GM19035 (cell line): ENCODE results near the gene PUSL1.

Experiments
- ATAC-seq: cut with Tn5 transposase; IDR thresholded peaks from one replicate; pipeline ENCODE4 v1.9.1; 2021; ENCODE audit not compliant: unreplicated experiment

The PUSL1 gene

DNA sequence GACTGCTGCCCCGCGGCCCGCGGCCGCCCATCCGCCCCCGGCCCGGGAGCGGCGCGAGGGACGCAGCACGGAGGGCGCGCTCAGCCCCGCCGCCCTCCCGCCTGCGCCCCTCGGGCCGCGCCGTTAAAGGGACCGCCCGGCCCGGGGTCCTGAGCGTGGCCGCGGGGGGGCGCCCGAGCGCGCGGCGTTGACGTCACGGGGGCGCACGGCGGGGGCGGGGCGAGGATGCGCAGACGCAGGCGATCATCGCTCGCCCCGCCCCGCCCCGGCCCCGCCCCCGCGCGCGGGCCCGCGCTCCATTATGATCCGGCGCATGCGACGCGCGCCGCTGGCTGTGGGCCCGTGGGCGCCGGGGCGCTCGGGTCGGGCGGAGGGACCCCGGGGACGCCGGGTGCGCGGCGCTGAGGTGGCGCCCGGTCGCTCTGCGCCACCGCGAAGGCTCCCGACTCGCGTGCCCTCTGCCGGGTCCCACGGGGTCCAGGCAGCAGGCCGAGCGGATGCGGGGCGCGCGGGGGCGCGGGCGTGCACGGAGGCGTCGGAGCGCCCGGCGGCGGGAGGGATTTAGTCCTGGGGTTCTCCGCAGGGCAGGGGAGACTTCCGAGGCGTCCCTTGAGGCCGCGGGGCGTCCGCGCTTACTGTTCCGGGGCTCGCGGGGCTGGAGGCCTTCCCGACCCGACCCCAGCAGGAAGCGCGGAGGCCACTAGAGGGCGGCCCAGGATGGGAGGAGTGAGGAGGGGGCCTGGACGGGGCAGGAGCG is 41.0 kb downstream of the PUSL1 start, which contains the start of gene DVL1:
TSS of gene DVL1 (minus strand) at position 163 of the 757 bp plus-strand sequence. CDS start 353 bp downstream, outside the sequence.
- ATAC-seq: peak; percentile 66

DNA sequence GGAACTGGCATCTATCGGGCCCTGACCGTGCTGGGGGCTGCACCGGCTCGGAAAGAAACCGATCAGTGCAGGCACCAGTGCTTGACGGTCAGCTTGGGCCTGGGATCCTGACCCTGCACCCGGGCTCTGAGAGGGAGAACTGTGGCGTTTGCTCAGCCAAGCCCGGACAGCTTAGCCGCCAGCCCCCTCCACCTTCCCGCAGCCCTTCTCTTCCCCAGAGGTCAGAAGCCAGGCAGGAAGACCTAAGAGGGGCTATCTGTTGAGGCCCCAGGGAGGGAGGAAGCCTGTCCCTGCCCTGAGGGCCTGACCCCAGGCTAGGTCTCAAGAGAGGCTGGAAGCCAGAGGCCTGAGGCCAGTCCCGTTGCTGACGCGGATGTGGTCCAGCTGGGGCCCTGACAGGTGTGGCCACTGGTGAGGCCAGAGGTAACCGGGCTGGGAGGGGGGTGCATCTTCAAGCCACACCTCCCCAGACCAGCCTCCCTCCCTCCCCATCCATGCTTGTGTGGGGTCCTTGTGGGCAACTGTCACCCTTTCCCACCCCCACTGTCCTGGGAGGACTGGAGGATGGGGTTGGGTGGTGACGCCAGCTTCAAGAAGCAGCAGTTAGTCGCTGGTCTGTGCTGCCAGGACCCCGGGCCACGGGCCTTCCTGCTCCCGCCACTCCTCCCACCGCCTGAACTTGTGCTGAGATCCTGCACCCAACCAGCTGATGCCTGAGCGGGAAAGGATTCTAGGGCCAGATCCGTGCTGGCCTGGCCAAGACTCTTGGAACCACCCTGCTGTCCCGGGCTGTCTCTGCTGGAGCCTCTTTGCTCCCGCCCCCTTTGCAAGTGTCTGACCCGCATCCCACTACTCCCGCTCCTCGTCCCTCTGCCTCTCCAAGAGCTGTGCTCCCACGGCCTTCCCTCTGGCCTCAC is 43.4 kb downstream of the PUSL1 start:
- ATAC-seq: no peak

DNA sequence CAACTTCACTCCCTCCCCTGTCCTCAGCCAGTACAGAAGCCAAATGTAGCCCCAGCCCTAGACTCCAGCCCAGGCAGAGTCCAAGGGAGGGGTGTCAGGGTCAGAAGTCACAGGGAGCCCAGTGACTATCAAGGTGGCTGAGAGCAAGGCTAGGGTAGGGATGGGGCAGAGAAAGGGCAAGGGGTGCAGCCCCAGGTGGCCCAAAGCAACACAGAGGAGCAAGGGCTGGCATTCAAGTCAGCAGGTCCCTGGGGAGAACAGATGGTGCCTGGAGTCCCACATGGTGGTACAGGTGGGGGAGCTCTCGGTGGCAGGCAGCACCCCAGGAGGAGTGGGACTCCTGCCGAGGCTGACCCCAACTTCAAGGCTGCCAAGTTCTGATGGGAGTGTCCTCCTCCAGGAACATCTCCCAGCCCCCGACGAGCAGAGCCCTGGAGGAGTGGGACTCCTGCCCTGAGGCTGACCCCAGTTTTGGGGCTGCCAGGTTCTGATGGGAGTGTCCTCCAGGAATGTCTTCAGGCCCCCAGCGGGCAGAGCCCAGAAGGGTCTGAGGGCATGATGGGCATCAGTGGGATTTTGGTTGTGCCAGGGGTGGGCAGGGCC is 44.5 kb downstream of the PUSL1 start:
- ATAC-seq: no peak

DNA sequence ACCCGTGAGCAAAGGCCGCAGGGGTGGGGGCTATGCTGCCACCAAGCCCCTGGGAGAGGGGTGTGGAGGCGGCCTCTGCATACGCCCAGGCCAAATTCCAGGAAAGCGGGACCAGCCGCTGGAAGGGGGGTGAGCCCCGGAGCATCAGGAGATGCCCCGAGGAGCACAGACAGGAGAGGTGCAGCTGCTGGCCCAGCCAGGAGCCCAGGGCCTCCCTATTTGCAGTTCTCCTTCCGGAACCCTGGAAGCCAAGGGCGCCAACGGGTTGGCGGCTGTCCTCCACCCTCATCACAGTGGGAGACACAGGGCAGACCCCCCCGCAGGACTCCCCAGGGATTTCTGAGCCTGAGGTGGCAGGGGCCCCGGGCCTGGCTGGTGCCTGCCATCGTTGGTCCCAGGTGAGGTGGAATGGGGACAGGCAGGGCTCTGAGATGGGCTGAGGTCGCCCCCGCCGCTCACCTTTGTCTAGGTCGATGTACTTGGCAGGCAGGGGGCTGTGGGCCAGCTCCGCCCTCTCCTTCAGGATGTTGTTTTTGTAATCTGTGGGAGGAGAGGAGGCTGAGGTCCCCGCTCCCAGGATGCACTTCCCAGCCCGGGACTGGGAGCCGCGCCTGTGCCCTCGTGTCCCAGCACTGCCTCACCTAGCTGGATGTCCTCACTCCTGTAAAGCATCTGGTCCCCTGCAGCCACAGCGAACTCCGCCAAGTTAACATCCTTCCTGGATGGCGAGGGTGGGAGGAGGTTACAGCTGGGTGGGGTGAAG is 45.2 kb downstream of the PUSL1 start:
- no peak for ATAC-seq

- ATAC-seq: no peak
These were observed 46.2 kb downstream of the PUSL1 start for GRCh38 chr1:1354271-1355247.

DNA sequence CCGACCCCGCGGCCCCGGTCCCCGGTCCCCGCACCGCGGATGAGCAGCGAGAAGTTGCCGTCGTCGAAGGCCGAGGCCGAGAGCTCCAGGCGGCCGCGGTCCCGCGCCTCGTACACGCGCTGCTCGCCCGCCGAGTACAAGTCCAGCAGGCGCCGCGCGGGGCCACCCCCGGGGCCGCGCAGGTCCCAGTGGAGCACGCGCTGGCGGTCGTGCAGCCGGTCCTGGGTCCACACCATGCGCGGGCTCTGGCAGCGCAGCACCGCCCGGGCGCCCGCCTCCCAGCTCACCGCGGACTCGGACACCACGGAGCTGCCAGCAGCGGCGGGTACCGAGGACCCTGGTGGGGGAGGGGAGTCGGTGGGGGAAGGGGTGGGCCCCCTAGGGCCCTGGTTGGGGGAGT is 47.0 kb downstream of the PUSL1 start:
- no peak for ATAC-seq

DNA sequence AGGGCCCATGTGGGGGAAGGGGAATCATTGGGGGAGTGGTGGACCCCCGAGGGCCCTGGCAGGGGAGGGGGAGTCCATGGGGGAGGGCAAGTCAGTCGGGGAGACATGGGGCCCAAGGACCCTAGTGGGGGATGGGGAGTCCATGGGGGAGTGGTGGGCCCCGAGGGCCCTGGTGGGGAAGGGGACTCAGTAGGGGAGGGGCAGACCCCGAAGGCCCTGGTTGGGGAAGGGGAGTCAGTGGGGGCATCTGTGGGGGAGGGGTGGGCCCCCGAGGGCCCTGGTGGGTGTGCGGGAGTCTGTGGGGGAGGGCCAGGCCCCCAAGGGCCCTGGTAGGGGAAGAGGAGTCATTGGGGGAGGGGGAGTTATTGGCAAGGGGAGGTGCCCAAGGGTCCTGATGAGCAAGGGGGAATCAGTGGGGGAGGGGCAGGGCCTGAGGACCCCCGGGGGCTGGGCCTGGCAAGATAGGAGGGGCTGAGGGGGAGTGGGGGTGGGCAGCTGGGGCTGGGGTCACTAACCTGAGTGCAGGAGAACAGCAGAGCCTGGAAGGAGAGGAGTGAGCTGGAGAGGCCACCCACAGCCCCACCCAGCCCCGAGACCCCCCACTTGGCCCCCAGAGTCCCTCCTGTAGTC is 47.9 kb downstream of the PUSL1 start:
- no peak for ATAC-seq

DNA sequence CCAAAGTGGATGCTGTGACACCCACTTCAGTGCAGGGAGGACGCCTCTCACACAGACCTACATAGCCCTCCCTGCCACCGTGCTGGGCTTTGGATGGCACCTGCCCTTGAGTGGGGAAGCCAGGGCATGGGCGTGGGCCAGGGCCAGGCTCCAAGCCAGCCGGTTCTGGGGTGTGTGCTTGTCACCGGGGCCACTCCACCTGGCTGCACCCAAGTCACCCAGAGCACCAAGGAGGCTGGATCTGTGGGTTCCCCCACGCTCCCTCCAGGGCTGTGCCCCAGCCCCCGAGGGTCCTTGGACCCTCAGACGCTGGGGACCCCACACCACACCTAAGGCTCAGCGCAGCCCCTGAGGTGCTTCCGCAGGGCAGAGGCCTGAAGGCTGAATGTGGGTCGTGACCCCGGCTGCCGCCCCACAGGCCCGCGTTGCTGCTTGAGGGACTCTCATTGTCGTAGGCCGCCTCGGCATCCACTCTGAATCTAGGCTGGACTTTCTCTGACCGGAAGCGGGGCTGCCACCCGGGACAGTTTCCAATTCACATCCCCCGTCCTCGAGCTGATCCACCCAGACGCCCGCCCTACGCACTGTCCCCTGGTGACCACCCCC is 48.5 kb downstream of the PUSL1 start:
- ATAC-seq: no peak

DNA sequence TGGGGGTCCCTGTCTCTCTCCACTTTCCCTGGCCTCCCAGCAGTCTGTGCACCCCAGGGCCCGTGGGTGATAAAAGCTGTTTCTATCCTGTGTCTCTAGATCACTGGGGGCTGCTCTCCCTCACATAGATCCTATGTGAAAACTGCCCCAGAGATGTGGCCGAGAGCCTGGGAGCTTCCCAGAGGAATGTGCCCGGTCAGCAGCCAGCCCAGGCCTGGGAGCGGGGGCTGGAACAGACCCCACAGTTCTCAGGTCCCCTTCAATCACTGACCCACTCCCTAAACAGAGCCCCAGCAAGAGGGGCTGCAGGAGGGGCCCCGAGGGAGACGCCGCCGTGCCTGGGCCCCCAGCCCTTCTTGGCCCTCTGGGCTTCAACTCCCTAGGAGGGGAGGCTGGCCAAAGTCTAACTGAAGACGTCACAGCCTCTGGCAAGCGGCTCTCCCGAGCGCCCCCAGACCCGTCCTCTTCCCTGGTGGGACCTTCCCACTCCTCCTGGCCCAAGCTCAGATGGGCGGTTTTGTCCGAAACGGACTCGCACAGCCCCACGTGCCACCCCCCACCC is 49.6 kb downstream of the PUSL1 start:
- no peak for ATAC-seq

GRCh38 chr1:1358433-1359271 is 50.3 kb downstream of the PUSL1 start, which contains the start of gene MXRA8:
Gene MXRA8 (minus strand): TSS chr1:1358555. CDS start chr1:1358504, 51 bp downstream.
- no peak for ATAC-seq

DNA sequence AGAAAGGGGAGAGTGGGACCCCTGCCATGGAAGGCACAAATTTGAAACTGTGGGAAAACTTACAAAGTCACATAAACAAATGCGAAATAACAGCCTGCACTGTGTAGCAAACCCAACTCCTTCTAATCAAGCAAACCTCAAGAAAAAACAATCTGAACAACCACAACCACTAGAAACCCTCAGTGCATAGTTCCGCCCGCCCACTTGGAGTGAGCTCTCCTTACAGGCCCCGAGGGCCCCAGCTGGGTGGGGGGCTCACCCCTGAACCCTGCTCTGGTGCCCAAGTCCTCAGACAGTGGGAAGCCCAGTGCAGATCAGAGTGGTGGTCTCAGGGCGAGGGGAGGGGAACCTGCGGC is 50.9 kb downstream of the PUSL1 start:
- ATAC-seq: no peak

DNA sequence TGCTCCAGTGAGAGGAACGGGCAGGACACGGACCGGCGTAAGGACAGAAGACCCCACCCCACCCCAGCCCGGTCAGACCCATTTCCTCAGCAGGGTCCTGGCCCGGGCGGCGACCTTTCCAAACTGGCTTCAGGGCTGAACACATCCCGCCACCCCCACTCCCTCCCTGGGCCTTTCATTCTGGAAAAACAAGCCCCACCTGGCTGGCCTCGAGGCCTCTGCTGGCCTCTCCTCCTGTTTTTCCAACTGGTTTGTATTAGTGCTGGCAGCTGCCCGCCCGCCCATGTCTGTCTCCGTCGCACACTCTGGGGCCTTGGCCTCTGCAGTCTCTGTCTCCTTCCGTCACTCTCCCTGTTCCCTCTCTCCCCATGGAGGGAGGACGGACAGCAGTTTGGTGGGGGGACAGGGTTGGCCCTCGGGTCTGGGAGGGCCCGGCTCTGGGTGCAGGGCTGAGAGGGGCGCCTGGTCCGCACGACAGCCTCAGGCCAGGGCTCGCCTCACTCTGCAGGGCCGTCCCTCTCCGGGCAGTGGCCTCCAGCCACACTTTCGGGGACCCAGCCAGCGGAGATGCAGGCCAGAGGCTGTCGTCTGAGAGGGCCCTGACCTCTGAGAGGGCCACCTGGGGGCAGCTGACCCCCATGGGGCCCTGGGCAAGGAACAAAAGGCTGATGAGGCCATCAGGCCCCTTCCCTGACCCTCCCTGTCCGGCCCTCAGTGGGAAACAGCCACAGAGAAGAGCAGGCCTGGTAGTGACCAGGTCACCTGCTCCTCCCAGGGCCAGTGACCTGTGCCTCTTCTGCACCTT is 51.5 kb downstream of the PUSL1 start:
- no peak for ATAC-seq

- no peak for ATAC-seq
These were observed 52.2 kb downstream of the PUSL1 start for GRCh38 chr1:1360506-1361169.
